ENCODE measurements around the gene TDRD12.
"Not testable (repeated sequence)": the region's sequence is repeated elsewhere in the genome, so short reads cannot be mapped to it uniquely, and the experiment has no call there.

TDRD12 gene

GRCh38 chr19:32691952-32692726 lies 27.4 kb upstream of the TDRD12 start:
- DNase-seq (ENCODE audit: low read depth, low spot score) = no peak
- peak overlapping the region; percentile 15 for H3K4me3 ChIP-seq (ENCODE audit: low read length)

GRCh38 chr19:32692727-32693061 lies 26.9 kb upstream of the TDRD12 start:
- no peak for DNase-seq (ENCODE audit: low read depth, low spot score)
- H3K4me3 ChIP-seq (ENCODE audit: low read length) = no peak overlapping the region

GRCh38 chr19:32693151-32694108 lies 26.1 kb upstream of the TDRD12 start:
- not testable (repeated sequence) for DNase-seq (ENCODE audit: low read depth, low spot score); H3K4me3 ChIP-seq (ENCODE audit: low read length)

GRCh38 chr19:32694316-32694715 lies 25.3 kb upstream of the TDRD12 start:
- DNase-seq (ENCODE audit: low read depth, low spot score); H3K4me3 ChIP-seq (ENCODE audit: low read length): not testable (repeated sequence)

GRCh38 chr19:32694851-32695250 lies 24.7 kb upstream of the TDRD12 start:
- not testable (repeated sequence) for DNase-seq (ENCODE audit: low read depth, low spot score); H3K4me3 ChIP-seq (ENCODE audit: low read length)

GRCh38 chr19:32695506-32695905 lies 24.1 kb upstream of the TDRD12 start:
- not testable (repeated sequence) for H3K4me3 ChIP-seq (ENCODE audit: low read length); DNase-seq (ENCODE audit: low read depth, low spot score)

GRCh38 chr19:32696771-32697170 lies 22.8 kb upstream of the TDRD12 start:
- not testable (repeated sequence) for DNase-seq (ENCODE audit: low read depth, low spot score); H3K4me3 ChIP-seq (ENCODE audit: low read length)

- not testable (repeated sequence) for H3K4me3 ChIP-seq (ENCODE audit: low read length); DNase-seq (ENCODE audit: low read depth, low spot score)
These were observed 19.4 kb upstream of the TDRD12 start for GRCh38 chr19:32700129-32700528.

- H3K4me3 ChIP-seq (ENCODE audit: low read length) = no peak overlapping the region
- DNase-seq (ENCODE audit: low read depth, low spot score) = no peak
These were observed 17.6 kb upstream of the TDRD12 start for GRCh38 chr19:32702010-32702409.

- DNase-seq (ENCODE audit: low read depth, low spot score); H3K4me3 ChIP-seq (ENCODE audit: low read length): not testable (repeated sequence)
These were observed 15.6 kb upstream of the TDRD12 start for GRCh38 chr19:32704006-32704405.

- peak; percentile 71 for DNase-seq (ENCODE audit: low read depth, low spot score)
- no peak overlapping the region for H3K4me3 ChIP-seq (ENCODE audit: low read length)
These were observed 11.1 kb upstream of the TDRD12 start for GRCh38 chr19:32708457-32708856.

- no peak for DNase-seq (ENCODE audit: low read depth, low spot score)
- H3K4me3 ChIP-seq (ENCODE audit: low read length) = no peak overlapping the region
These were observed 10.5 kb upstream of the TDRD12 start for GRCh38 chr19:32709032-32709431.

GRCh38 chr19:32711747-32712146 lies 7.8 kb upstream of the TDRD12 start:
- H3K4me3 ChIP-seq (ENCODE audit: low read length) = no peak overlapping the region
- no peak for DNase-seq (ENCODE audit: low read depth, low spot score)

- not testable (repeated sequence) for DNase-seq (ENCODE audit: low read depth, low spot score); H3K4me3 ChIP-seq (ENCODE audit: low read length)
These were observed 3.4 kb upstream of the TDRD12 start for GRCh38 chr19:32716203-32716602.

- no peak for DNase-seq (ENCODE audit: low read depth, low spot score)
- no peak overlapping the region for H3K4me3 ChIP-seq (ENCODE audit: low read length)
These were observed 2.1 kb upstream of the TDRD12 start for GRCh38 chr19:32717496-32717895.

GRCh38 chr19:32718286-32718685 lies 1.3 kb upstream of the TDRD12 start:
- DNase-seq (ENCODE audit: low read depth, low spot score) = no peak

GRCh38 chr19:32720216-32720935 lies 809 bp downstream of the TDRD12 start:
- no peak overlapping the region for H3K4me3 ChIP-seq (ENCODE audit: low read length)

More at GRCh38 chr19:32718286-32718685, 1.3 kb upstream of the TDRD12 start:
- no peak overlapping the region for H3K4me3 ChIP-seq (ENCODE audit: low read length)

GRCh38 chr19:32720936-32721250 lies 1.3 kb downstream of the TDRD12 start:
- no peak for DNase-seq (ENCODE audit: low read depth, low spot score)
- no peak overlapping the region for H3K4me3 ChIP-seq (ENCODE audit: low read length)

More at GRCh38 chr19:32720216-32720935, 809 bp downstream of the TDRD12 start:
- DNase-seq (ENCODE audit: low read depth, low spot score) = no peak

GRCh38 chr19:32735936-32736335 lies 16.4 kb downstream of the TDRD12 start:
- no peak for DNase-seq (ENCODE audit: low read depth, low spot score)
- no peak overlapping the region for H3K4me3 ChIP-seq (ENCODE audit: low read length)

GRCh38 chr19:32743021-32743420 lies 23.5 kb downstream of the TDRD12 start:
- DNase-seq (ENCODE audit: low read depth, low spot score) = no peak
- no peak overlapping the region for H3K4me3 ChIP-seq (ENCODE audit: low read length)

Data from Jurkat, Clone E6-1 (cell line).